Posterior vena cava (tissue), 2 donors: Measurements from ENCODE around the gene NLGN2. TPM values are rescaled to one million over a fixed set of nuclear protein-coding genes. Genes with fewer than 3 reads are reported as not detected.

Experiments used
- DNase-seq: peaks from one replicate; pipeline ENCODE4 v3.0.0-alpha.2; 2020; ENCODE audit warnings: low spot score
- intact Hi-C, 2 donors: fragments of 100-400 bp; cut with DNase I; formaldehyde crosslinking; loops; one replicate each; pipeline versions ENCODE4 v1.14.1 to v1.14.2; 2022 to 2023
- total RNA-seq, 2 donors: library from RNA; stranded (reverse); fragmentation: NEBNext Ultra II Directional; extraction: Animal tissue kit (Norgen Biotek cat#: 25700); gene quantifications; one replicate each; pipeline ENCODE4 v1.2.1, GENCODE V29; 2021
- donor health status: DM: yes; HTN: yes; CAD: no.
- donor health status: DM: yes; HTN: yes; CAD: no.

Gene NLGN2
- total RNA-seq, 2 donors from 2014 or later = 31.6 to 34.2 TPM

- DNase-seq = no peak
- intact Hi-C loops = no loop called here
These were observed 20.9 kb downstream of the NLGN2 start, which contains the start of gene SPEM3 for GRCh38 chr17:7428557-7428956. TSS of gene SPEM3 (plus strand) at chr17:7428857. CDS start at chr17:7428903, 46 bp downstream.

GRCh38 chr17:7429722-7430121 lies 22.1 kb downstream of the NLGN2 start:
- DNase-seq = no peak
- intact Hi-C loops = loop anchor here in 1 of 2 donors (10.0 kb wide), 2 partner anchors 75 to 135 kb away; partner anchors contain the start of genes KCTD11, SENP3 and TMEM95

GRCh38 chr17:7431231-7431630 lies 23.6 kb downstream of the NLGN2 start:
- intact Hi-C loops = loop anchor here in 1 of 2 donors (10.0 kb wide), 2 partner anchors 76 to 134 kb away; partner anchors contain the start of genes KCTD11, SENP3 and TMEM95

GRCh38 chr17:7432296-7432695 lies 24.7 kb downstream of the NLGN2 start:
- intact Hi-C loops = loop anchor here in 1 of 2 donors (10.0 kb wide), 2 partner anchors 77 to 133 kb away; partner anchors contain the start of genes KCTD11, SENP3 and TMEM95

More at GRCh38 chr17:7431231-7431630, 23.6 kb downstream of the NLGN2 start:
- DNase-seq = no peak

GRCh38 chr17:7435676-7436555 lies 28.3 kb downstream of the NLGN2 start:
- intact Hi-C loops = loop anchor here (5.0 to 10.0 kb wide), 3 partner anchors 51 to 129 kb away; partner anchors contain the start of genes KCTD11 (in 1 of the 2), SENP3 (in 1 of the 2) and TMEM95 (in 1 of the 2)
- DNase-seq = no peak

More at GRCh38 chr17:7432296-7432695, 24.7 kb downstream of the NLGN2 start:
- no peak for DNase-seq

- peak; percentile 93 for DNase-seq
- intact Hi-C loops = loop anchor here (5.0 to 10.0 kb wide), 3 partner anchors 51 to 128 kb away; partner anchors contain the start of genes KCTD11 (in 1 of the 2), SENP3 (in 1 of the 2) and TMEM95 (in 1 of the 2)
These were observed 29.1 kb downstream of the NLGN2 start for GRCh38 chr17:7436556-7437368.

GRCh38 chr17:7437369-7437863 lies 29.8 kb downstream of the NLGN2 start:
- intact Hi-C loops = loop anchor here (5.0 to 10.0 kb wide), 3 partner anchors 50 to 127 kb away; partner anchors contain the start of genes KCTD11 (in 1 of the 2), SENP3 (in 1 of the 2) and TMEM95 (in 1 of the 2)
- DNase-seq = no peak

- peak; percentile 93 for DNase-seq
- intact Hi-C loops = loop anchor here (5.0 to 10.0 kb wide), 3 partner anchors 49 to 127 kb away; partner anchors contain the start of genes KCTD11 (in 1 of the 2), SENP3 (in 1 of the 2) and TMEM95 (in 1 of the 2)
These were observed 30.4 kb downstream of the NLGN2 start for GRCh38 chr17:7437950-7438614.

GRCh38 chr17:7438656-7439460 lies 31.2 kb downstream of the NLGN2 start:
- DNase-seq = no peak
- intact Hi-C loops = loop anchor here (5.0 to 10.0 kb wide), 3 partner anchors 48 to 126 kb away; partner anchors contain the start of genes KCTD11 (in 1 of the 2), SENP3 (in 1 of the 2) and TMEM95 (in 1 of the 2)

GRCh38 chr17:7439462-7440112 lies 31.9 kb downstream of the NLGN2 start, which contains the start of gene FGF11:
TSS of gene FGF11 (plus strand) at chr17:7439512. CDS start at chr17:7439621, 109 bp downstream.
- intact Hi-C loops = loop anchor here (5.0 to 10.0 kb wide), 5 partner anchors 38 to 125 kb away; partner anchors contain the start of genes KCTD11 (in 1 of the 2), SENP3 (in 1 of the 2), TMEM95 (in 1 of the 2) and ZBTB4 (in 1 of the 2)
- no peak for DNase-seq

GRCh38 chr17:7440113-7440833 lies 32.6 kb downstream of the NLGN2 start:
- intact Hi-C loops = loop anchor here in 1 of 2 donors (5.0 to 10.0 kb wide), 2 partner anchors 37 to 75 kb away; partner anchors contain the start of gene ZBTB4
- DNase-seq = no peak

GRCh38 chr17:7440834-7441195 lies 33.2 kb downstream of the NLGN2 start:
- DNase-seq = no peak
- intact Hi-C loops = loop anchor here in 1 of 2 donors (5.0 to 10.0 kb wide), 2 partner anchors 36 to 74 kb away; partner anchors contain the start of gene ZBTB4

- intact Hi-C loops = loop anchor here in 1 of 2 donors (5.0 to 10.0 kb wide), 2 partner anchors 36 to 74 kb away; partner anchors contain the start of gene ZBTB4
These were observed 33.6 kb downstream of the NLGN2 start for GRCh38 chr17:7441266-7441665.

GRCh38 chr17:7442142-7442541 lies 34.5 kb downstream of the NLGN2 start:
- DNase-seq = no peak
- intact Hi-C loops = loop anchor here (1.0 to 10.0 kb wide), 3 partner anchors 31 to 73 kb away; partner anchors contain the start of gene ZBTB4 (in 1 of the 2)

More at GRCh38 chr17:7441266-7441665, 33.6 kb downstream of the NLGN2 start:
- DNase-seq = no peak
